OCI-LY7 (cell line): ENCODE results near the gene ADNP2.

Experiments
- CTCF ChIP-seq: fragments of 200-600 bp; sonication (generic); conservative IDR thresholded peaks from 2 replicates; pipeline ENCODE4 v1.5.1; 2014; ENCODE audit warnings: mild to moderate bottlenecking, antibody characterized with exemption, low read length, moderate library complexity, mixed read lengths
- EZH2phosphoT487 ChIP-seq: fragments of 200-600 bp; sonication (generic); IDR thresholded peaks from 2 replicates; pipeline ENCODE4 v1.6.1; 2018; ENCODE audit warnings: low read depth, borderline replicate concordance, mild to moderate bottlenecking, mixed run types, antibody characterized with exemption, low read length, moderate library complexity, mixed read lengths

- no peak for TF ChIP-seq CTCF
- TF ChIP-seq EZH2phosphoT487 = no peak
These were observed 38.0 kb downstream of the ADNP2 start for GRCh38 chr18:80147037-80147417.
